Mesenchymal stem cell (in vitro differentiated cells and primary cell): ENCODE data around the gene ZHX3.

ENCODE experiments used
- DNase-seq: peaks from one replicate; pipeline ENCODE4 v3.0.0-alpha.2; 2013
- H2AFZ ChIP-seq: one replicate; pipeline ENCODE4 v1.6.1; 2013; ENCODE audit warnings: low read depth, mild to moderate bottlenecking, control low read depth, inconsistent platforms, low read length, moderate library complexity
- H2AK5ac ChIP-seq: 2 replicates; pipeline ENCODE4 v1.6.1; 2013; ENCODE audit warnings: low read length, moderate library complexity, mild to moderate bottlenecking, inconsistent platforms; ENCODE audit not compliant: severe bottlenecking
- H2BK120ac ChIP-seq: one replicate; pipeline ENCODE4 v1.6.1; 2013; ENCODE audit warnings: low read depth, mild to moderate bottlenecking, inconsistent platforms, low read length, moderate library complexity
- H2BK12ac ChIP-seq, 2 experiments: one replicate each; pipeline ENCODE4 v1.6.1; 2013; ENCODE audit warnings: inconsistent platforms in 2 of 2, low read length in 2 of 2, mild to moderate bottlenecking in 2 of 2, moderate library complexity in 2 of 2, control low read depth in 1 of 2
- H2BK15ac ChIP-seq: one replicate; pipeline ENCODE4 v1.6.1; 2013; ENCODE audit warnings: mild to moderate bottlenecking, low read depth, inconsistent platforms; ENCODE audit not compliant: poor library complexity, severe bottlenecking
- H2BK5ac ChIP-seq: 2 replicates; pipeline ENCODE4 v1.6.1; 2013; ENCODE audit warnings: low read depth, mild to moderate bottlenecking, low read length, control low read depth, inconsistent platforms; ENCODE audit not compliant: poor library complexity, severe bottlenecking
- H3K14ac ChIP-seq, 2 experiments: one replicate each; pipeline ENCODE4 v1.6.1; 2013; ENCODE audit warnings: inconsistent platforms in 2 of 2, low read length in 2 of 2, control low read depth in 1 of 2, mild to moderate bottlenecking in 1 of 2, moderate library complexity in 1 of 2
- H3K18ac ChIP-seq, 2 experiments: one replicate each; pipeline ENCODE4 v1.6.1; 2013; ENCODE audit warnings: inconsistent platforms in 2 of 2, low read length in 2 of 2, control low read depth in 1 of 2, low read depth in 1 of 2, mild to moderate bottlenecking in 1 of 2
- H3K23ac ChIP-seq, 2 experiments: one replicate each; pipeline ENCODE4 v1.6.1; 2013; ENCODE audit warnings: inconsistent platforms in 2 of 2, low read length in 2 of 2, mild to moderate bottlenecking in 2 of 2, moderate library complexity in 2 of 2, control low read depth in 1 of 2
- H3K27ac ChIP-seq: 2 replicates; pipeline ENCODE4 v1.5.1; 2013; ENCODE audit warnings: mild to moderate bottlenecking, moderate library complexity, low read length, control low read depth, inconsistent platforms; ENCODE audit not compliant: poor library complexity, severe bottlenecking
- H3K27me3 ChIP-seq, 2 experiments: 2 replicates each; pipeline versions ENCODE4 v1.6.1 to v1.7.0; 2013; ENCODE audit warnings: low read length in 2 of 2, mild to moderate bottlenecking in 2 of 2, moderate library complexity in 2 of 2, control low read depth in 1 of 2, inconsistent platforms in 1 of 2; ENCODE audit not compliant: control insufficient read depth in 1 of 2, insufficient read depth in 1 of 2
- H3K36me3 ChIP-seq, 2 experiments: 2 replicates each; pipeline versions ENCODE4 v1.6.1 to v1.7.0; 2013; ENCODE audit warnings: low read length in 2 of 2, control low read depth in 1 of 2, inconsistent platforms in 1 of 2, low read depth in 1 of 2, mild to moderate bottlenecking in 1 of 2; ENCODE audit not compliant: insufficient read depth in 2 of 2, control insufficient read depth in 1 of 2
- H3K4ac ChIP-seq, 2 experiments: one replicate each; pipeline ENCODE4 v1.6.1; 2013; ENCODE audit warnings: inconsistent platforms in 2 of 2, low read length in 2 of 2, mild to moderate bottlenecking in 2 of 2, moderate library complexity in 2 of 2, control low read depth in 1 of 2, low read depth in 1 of 2
- H3K4me1 ChIP-seq: 2 replicates; pipeline ENCODE4 v1.6.1; 2013; ENCODE audit warnings: low read depth, low read length, control low read depth; ENCODE audit not compliant: control insufficient read depth, insufficient read depth
- H3K4me2 ChIP-seq: 2 replicates; pipeline ENCODE4 v1.6.1; 2013; ENCODE audit warnings: low read length, mild to moderate bottlenecking, inconsistent platforms; ENCODE audit not compliant: poor library complexity, severe bottlenecking
- H3K4me3 ChIP-seq, 2 experiments: 2 replicates each; pipeline versions ENCODE4 v1.5.1 to v1.7.0; 2013; ENCODE audit warnings: low read length in 2 of 2, mild to moderate bottlenecking in 2 of 2, control low read depth in 1 of 2, low read depth in 1 of 2; ENCODE audit not compliant: insufficient read depth in 1 of 2
- H3K79me1 ChIP-seq: replicated peaks from 2 replicates; pipeline ENCODE4 v1.6.1; 2013; ENCODE audit warnings: mild to moderate bottlenecking, control low read depth, low read length, inconsistent platforms; ENCODE audit not compliant: poor library complexity, severe bottlenecking
- H3K9ac ChIP-seq: 2 replicates; pipeline ENCODE4 v1.7.0; 2013; ENCODE audit warnings: mild to moderate bottlenecking, low read length, moderate library complexity
- H3K9me3 ChIP-seq: 2 replicates; pipeline ENCODE4 v1.7.0; 2013; ENCODE audit warnings: mild to moderate bottlenecking, low read length; ENCODE audit not compliant: control insufficient read depth
- H4K8ac ChIP-seq: one replicate; pipeline ENCODE4 v1.6.1; 2013; ENCODE audit warnings: inconsistent platforms, mild to moderate bottlenecking, low read length, moderate library complexity
- H4K91ac ChIP-seq: one replicate; pipeline ENCODE4 v1.6.1; 2013; ENCODE audit warnings: mild to moderate bottlenecking, low read length, inconsistent platforms
- WGBS: methylation state at CpG from one replicate; pipeline ENCODE4 v1.1.7; 2013; ENCODE audit warnings: mixed read lengths; 5-methylcytosine and 5-hydroxymethylcytosine counted together

The ZHX3 gene

GRCh38 chr20:41224281-41224680 is 93.2 kb downstream of the ZHX3 start:
- Histone ChIP-seq H3K9ac (no peak overlapping the region), H3K14ac (no peak overlapping the region), H2BK15ac (no peak overlapping the region), H3K18ac (no peak overlapping the region), H3K36me3 (peaks cover 4 to 16% of the 10 kb centered on the region in 2 experiments), H3K27me3 (no peaks in the 10 kb centered on the region), H2AFZ (no peak overlapping the region), H3K79me1 (peaks cover 15% of the 10 kb centered on the region), H2BK120ac (no peak overlapping the region), H3K9me3 (no peaks in the 10 kb centered on the region), H3K23ac (no peak overlapping the region), H3K4me2 (no peak overlapping the region), H3K4ac (no peak overlapping the region), H2AK5ac (no peak overlapping the region), H4K91ac (no peak overlapping the region), H3K4me1 (no peaks in the 10 kb centered on the region), H3K4me3 (no peak overlapping the region), H2BK12ac (no peak overlapping the region), H3K27ac (no peak overlapping the region), H4K8ac (no peak overlapping the region), H2BK5ac (no peak overlapping the region)
- WGBS = 100% methylated on average over 1 of the region's 1 CpG
- DNase-seq = no peak

GRCh38 chr20:41223112-41223511 is 94.4 kb downstream of the ZHX3 start:
- no peak overlapping the region for H3K14ac ChIP-seq
- DNase-seq = peak; percentile 31
- no peak overlapping the region for H2AFZ ChIP-seq
- H3K79me1 ChIP-seq = peaks cover 12% of the 10 kb centered on the region
- peaks cover 4 to 16% of the 10 kb centered on the region in 2 experiments for H3K36me3 ChIP-seq
- no peak overlapping the region for H2AK5ac ChIP-seq
- H3K27me3 ChIP-seq = no peaks in the 10 kb centered on the region
- no peak overlapping the region for H3K4me3 ChIP-seq
- H2BK120ac ChIP-seq = no peak overlapping the region
- H4K91ac ChIP-seq = no peak overlapping the region
- no peaks in the 10 kb centered on the region for H3K9me3 ChIP-seq
- H3K4me1 ChIP-seq = no peaks in the 10 kb centered on the region
- no peak overlapping the region for H4K8ac ChIP-seq
- H2BK12ac ChIP-seq = no peak overlapping the region
- no peak overlapping the region for H3K18ac ChIP-seq
- H2BK5ac ChIP-seq = no peak overlapping the region
- no peak overlapping the region for H3K4me2 ChIP-seq
- H3K9ac ChIP-seq = peak overlapping the region; percentile 69
- H3K4ac ChIP-seq = no peak overlapping the region
- H2BK15ac ChIP-seq = no peak overlapping the region
- no peak overlapping the region for H3K23ac ChIP-seq
- no peak overlapping the region for H3K27ac ChIP-seq

- peak; percentile 35 for DNase-seq
Observed at GRCh38 chr20:41222703-41223102, 94.8 kb downstream of the ZHX3 start.

GRCh38 chr20:41222296-41222695 is 95.2 kb downstream of the ZHX3 start:
- WGBS = no CpG with 5 or more reads among the region's 1 CpG

More at GRCh38 chr20:41222703-41223102, 94.8 kb downstream of the ZHX3 start:
- no peak overlapping the region for H3K4me3 ChIP-seq
- no peak overlapping the region for H2AK5ac ChIP-seq
- H3K9ac ChIP-seq = peak overlapping the region; percentile 69
- no peak overlapping the region for H3K14ac ChIP-seq
- peaks cover 4 to 16% of the 10 kb centered on the region in 2 experiments for H3K36me3 ChIP-seq
- no peak overlapping the region for H3K4me2 ChIP-seq
- peaks cover 11% of the 10 kb centered on the region for H3K79me1 ChIP-seq
- H3K4ac ChIP-seq = no peak overlapping the region
- H2BK12ac ChIP-seq = no peak overlapping the region
- H3K9me3 ChIP-seq = no peaks in the 10 kb centered on the region
- H3K18ac ChIP-seq = no peak overlapping the region
- no peak overlapping the region for H2AFZ ChIP-seq
- H3K27ac ChIP-seq = no peak overlapping the region
- no peak overlapping the region for H4K91ac ChIP-seq
- H2BK5ac ChIP-seq = no peak overlapping the region
- no peak overlapping the region for H2BK120ac ChIP-seq
- H4K8ac ChIP-seq = no peak overlapping the region
- no peaks in the 10 kb centered on the region for H3K4me1 ChIP-seq
- no peak overlapping the region for H3K23ac ChIP-seq
- H2BK15ac ChIP-seq = no peak overlapping the region
- H3K27me3 ChIP-seq = no peaks in the 10 kb centered on the region

More at GRCh38 chr20:41222296-41222695, 95.2 kb downstream of the ZHX3 start:
- no peak overlapping the region for H3K4ac ChIP-seq
- no peaks in the 10 kb centered on the region for H3K27me3 ChIP-seq
- H2BK120ac ChIP-seq = no peak overlapping the region
- H2BK5ac ChIP-seq = no peak overlapping the region
- no peak overlapping the region for H4K8ac ChIP-seq
- DNase-seq = no peak
- no peak overlapping the region for H2AK5ac ChIP-seq
- H3K9me3 ChIP-seq = no peaks in the 10 kb centered on the region
- H3K18ac ChIP-seq = no peak overlapping the region
- no peak overlapping the region for H3K27ac ChIP-seq
- H2BK15ac ChIP-seq = no peak overlapping the region
- H4K91ac ChIP-seq = no peak overlapping the region
- H3K4me2 ChIP-seq = no peak overlapping the region
- H3K79me1 ChIP-seq = peaks cover 14% of the 10 kb centered on the region
- H3K4me1 ChIP-seq = no peaks in the 10 kb centered on the region
- no peak overlapping the region for H2AFZ ChIP-seq
- peak overlapping the region; percentile 69 for H3K9ac ChIP-seq
- no peak overlapping the region for H3K14ac ChIP-seq
- peaks cover 4 to 16% of the 10 kb centered on the region in 2 experiments for H3K36me3 ChIP-seq
- H3K4me3 ChIP-seq = no peak overlapping the region
- no peak overlapping the region for H2BK12ac ChIP-seq
- H3K23ac ChIP-seq = no peak overlapping the region
